Measurements from ENCODE around the gene GNG12.

DNA sequence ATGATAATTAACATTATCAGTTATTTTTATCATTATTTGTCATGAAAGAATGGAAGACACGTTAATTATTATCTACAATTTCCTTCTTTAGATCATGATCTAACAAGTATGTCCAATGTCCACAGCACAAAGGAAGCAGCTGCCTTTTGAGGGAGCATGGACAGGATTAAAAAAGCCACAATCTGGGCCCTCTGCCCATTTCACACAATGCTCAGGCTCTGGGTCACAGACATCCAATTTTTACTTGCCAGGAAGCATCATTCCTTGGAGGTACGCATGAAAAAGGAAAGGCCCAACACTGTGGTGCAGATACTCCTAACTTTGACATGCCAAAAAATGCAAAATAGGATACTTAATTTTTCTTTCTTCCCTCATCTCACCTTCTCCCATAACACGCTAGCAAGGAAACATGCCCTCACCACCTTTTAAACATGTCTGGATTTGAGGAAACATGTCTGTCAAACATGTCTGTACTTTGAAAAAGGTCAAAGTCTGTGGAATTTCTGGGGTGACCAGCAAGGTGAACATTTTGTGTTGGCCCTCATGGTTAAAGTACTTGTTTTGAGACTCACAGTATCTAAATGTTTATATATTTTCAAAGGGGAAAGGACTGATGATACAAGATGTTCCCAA is 108.2 kb downstream of the GNG12 start:
- TF ChIP-seq POLR2A (IDR thresholded peaks at IDR 0.05; ENCODE audit: low read length) (no peak), GATA1 (IDR thresholded peaks at IDR 0.05; ENCODE audit: low read depth, low read length) (no peak)

Data from erythroblast (primary cell).